Cardiac fibroblast (primary cell): Measurements from ENCODE around the gene PLAAT3.
"Not testable (repeated sequence)": the region's sequence is repeated elsewhere in the genome, so short reads cannot be mapped to it uniquely, and the experiment has no call there.

Source experiments
- DNase-seq, 2 donors: peaks; one replicate each; pipeline versions ENCODE4 v3.0.0 to v3.0.0-alpha.2; 2010; ENCODE audit warnings: low read depth in 2 of 2
- H3K4me3 ChIP-seq, 2 donors: replicated peaks in 1 of 2; 1 replicate in 1 of 2; 2 replicates in 1 of 2; pipeline ENCODE4 v1.5.1; 2011; ENCODE audit warnings: low read depth in 2 of 2, low read length in 2 of 2, mild to moderate bottlenecking in 2 of 2, moderate library complexity in 1 of 2
- CTCF ChIP-seq: IDR thresholded peaks from one replicate; pipeline ENCODE4 v1.5.1; 2011; ENCODE audit warnings: low read depth, mild to moderate bottlenecking, low read length, inconsistent platforms

The PLAAT3 gene

GRCh38 chr11:63583357-63583677 lies 30.9 kb downstream of the PLAAT3 start:
- H3K4me3 ChIP-seq, result no peak overlapping the region
- DNase-seq, result peak in 1 of 2 donors; percentile 23
- TF ChIP-seq CTCF, result no peak

GRCh38 chr11:63581224-63581623 lies 33.0 kb downstream of the PLAAT3 start:
- not testable (repeated sequence) for DNase-seq, H3K4me3 ChIP-seq

- not testable (repeated sequence) for H3K4me3 ChIP-seq, DNase-seq
Measured at GRCh38 chr11:63578882-63579281, 35.4 kb downstream of the PLAAT3 start.

GRCh38 chr11:63574856-63575602 lies 39.2 kb downstream of the PLAAT3 start:
- TF ChIP-seq CTCF, result no peak

GRCh38 chr11:63573881-63574855 lies 40.1 kb downstream of the PLAAT3 start:
- TF ChIP-seq CTCF, result peak; percentile 7
- peak overlapping the region in 1 of 2 donors; percentile 29 for H3K4me3 ChIP-seq
- DNase-seq, result peak; percentile 77 to 93

More at GRCh38 chr11:63574856-63575602, 39.2 kb downstream of the PLAAT3 start:
- peak overlapping the region in 1 of 2 donors; percentile 29 for H3K4me3 ChIP-seq
- DNase-seq, result peak in 1 of 2 donors; percentile 71

GRCh38 chr11:63572026-63572688 lies 42.1 kb downstream of the PLAAT3 start:
- H3K4me3 ChIP-seq, result no peak overlapping the region
- no peak for TF ChIP-seq CTCF
- no peak for DNase-seq

GRCh38 chr11:63569570-63569969 lies 44.7 kb downstream of the PLAAT3 start:
- no peak for TF ChIP-seq CTCF

More at GRCh38 chr11:63569570-63569969, 44.7 kb downstream of the PLAAT3 start:
- no peak overlapping the region for H3K4me3 ChIP-seq
- DNase-seq, result no peak
